OCI-M2 (cell line): ENCODE data around the gene ZGPAT.

Experiments
- DNase-seq: peaks from one replicate; lab custom pipeline; 2025; ENCODE audit not compliant: unreplicated experiment; lab: John Stamatoyannopoulos, UW

Gene ZGPAT

GRCh38 chr20:63691711-63692435 is 16.0 kb upstream of the ZGPAT start:
- no peak for DNase-seq

- DNase-seq = no peak
Observed at GRCh38 chr20:63692436-63693082, 15.3 kb upstream of the ZGPAT start.

- DNase-seq = no peak
Observed at GRCh38 chr20:63693083-63693732, 14.6 kb upstream of the ZGPAT start.

- no peak for DNase-seq
Observed at GRCh38 chr20:63693733-63694583, 13.9 kb upstream of the ZGPAT start.

GRCh38 chr20:63694584-63695423 is 13.0 kb upstream of the ZGPAT start:
- DNase-seq = no peak

- DNase-seq = no peak
Observed at GRCh38 chr20:63695424-63696305, 12.2 kb upstream of the ZGPAT start.

- DNase-seq = no peak
Observed at GRCh38 chr20:63696306-63696627, 11.6 kb upstream of the ZGPAT start.

- DNase-seq = no peak
Observed at GRCh38 chr20:63696628-63697356, 11.0 kb upstream of the ZGPAT start, which contains the start of gene TNFRSF6B. TSS of gene TNFRSF6B (plus strand) at chr20:63696652. CDS start at chr20:63696768, 116 bp downstream.

DNA sequence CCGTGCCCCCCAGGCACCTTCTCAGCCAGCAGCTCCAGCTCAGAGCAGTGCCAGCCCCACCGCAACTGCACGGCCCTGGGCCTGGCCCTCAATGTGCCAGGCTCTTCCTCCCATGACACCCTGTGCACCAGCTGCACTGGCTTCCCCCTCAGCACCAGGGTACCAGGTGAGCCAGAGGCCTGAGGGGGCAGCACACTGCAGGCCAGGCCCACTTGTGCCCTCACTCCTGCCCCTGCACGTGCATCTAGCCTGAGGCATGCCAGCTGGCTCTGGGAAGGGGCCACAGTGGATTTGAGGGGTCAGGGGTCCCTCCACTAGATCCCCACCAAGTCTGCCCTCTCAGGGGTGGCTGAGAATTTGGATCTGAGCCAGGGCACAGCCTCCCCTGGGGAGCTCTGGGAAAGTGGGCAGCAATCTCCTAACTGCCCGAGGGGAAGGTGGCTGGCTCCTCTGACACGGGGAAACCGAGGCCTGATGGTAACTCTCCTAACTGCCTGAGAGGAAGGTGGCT is 10.4 kb upstream of the ZGPAT start:
- no peak for DNase-seq

GRCh38 chr20:63697868-63698545 is 9.8 kb upstream of the ZGPAT start:
- no peak for DNase-seq

- DNase-seq = no peak
Observed at GRCh38 chr20:63698739-63699465, 8.9 kb upstream of the ZGPAT start.

DNA sequence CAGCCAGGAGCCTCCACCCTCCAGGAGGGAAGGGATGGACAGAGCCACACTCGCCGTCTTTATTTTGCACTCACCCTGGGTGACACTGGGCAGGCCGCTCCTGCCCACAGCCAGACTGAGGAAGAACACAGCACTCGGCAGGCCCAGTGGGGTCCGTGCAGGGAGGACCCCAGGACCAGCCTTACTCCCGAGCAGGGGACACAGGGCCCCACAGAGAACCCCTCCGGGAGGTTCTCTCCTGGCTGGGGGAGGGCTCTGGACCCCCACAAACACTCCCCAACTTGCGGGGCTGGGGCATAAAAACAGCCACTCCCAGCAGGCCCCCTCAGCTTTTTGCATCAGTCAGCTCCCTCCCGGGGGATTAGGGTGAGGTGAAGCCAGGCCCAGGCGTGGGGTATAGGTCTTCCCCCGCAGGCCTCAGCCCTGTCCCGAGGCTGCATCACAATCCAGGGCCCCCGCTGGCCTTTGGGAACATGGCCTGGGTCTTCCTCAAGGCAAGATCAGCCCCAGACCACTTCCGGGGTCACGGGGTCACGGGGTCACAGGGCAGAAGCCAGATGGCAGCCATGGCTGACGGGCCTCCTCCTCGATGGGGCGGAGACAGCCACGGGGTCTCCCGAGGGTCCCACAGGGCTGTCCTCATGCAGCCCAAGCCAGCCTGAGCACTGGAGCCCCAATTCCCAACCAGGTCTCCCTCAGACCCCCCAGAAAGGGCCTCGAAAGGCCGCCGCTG is 8.2 kb upstream of the ZGPAT start:
- no peak for DNase-seq

- DNase-seq = no peak
Observed at GRCh38 chr20:63700199-63701050, 7.4 kb upstream of the ZGPAT start.

- DNase-seq = no peak
Observed at GRCh38 chr20:63701051-63701328, 6.8 kb upstream of the ZGPAT start.

GRCh38 chr20:63701329-63702035 is 6.4 kb upstream of the ZGPAT start:
- DNase-seq = no peak
